ENCODE data around the gene ZNF318.
"Not testable (repeated sequence)": the region's sequence is repeated elsewhere in the genome, so short reads cannot be mapped to it uniquely, and the experiment has no call there.

ZNF318 gene

GRCh38 chr6:43389730-43390295 is 20.4 kb upstream of the ZNF318 start:
- Histone ChIP-seq H3K9me3 (ENCODE audit: insufficient read depth, low read length, severe bottlenecking) (no peaks in the 10 kb centered on the region), H3K4me3 (ENCODE audit: low read depth in 1 of 2, low read length in 2 of 2) (no peak overlapping the region), H3K9ac (ENCODE audit: low read depth, low read length) (no peak overlapping the region), H3K36me3 (ENCODE audit: insufficient read depth, low read length) (no peaks in the 10 kb centered on the region), H4K20me1 (ENCODE audit: insufficient read depth, low read length) (no peaks in the 10 kb centered on the region; the same call in 1 of the 2 replicates), H3K4me1 (ENCODE audit: insufficient read depth, low read length) (peaks cover 15% of the 10 kb centered on the region), H3K79me2 (ENCODE audit: insufficient read depth, low read length) (no peaks in the 10 kb centered on the region), H3K27ac (ENCODE audit: low read length) (no peak overlapping the region), H3K4me2 (ENCODE audit: insufficient read depth, low read length) (no peak overlapping the region), H2AFZ (ENCODE audit: low read depth, low read length) (no peak overlapping the region), H3K27me3 (ENCODE audit: insufficient read depth, low read length, poor library complexity) (peaks cover 35% of the 10 kb centered on the region)
- ATAC-seq (ENCODE audit: insufficient read depth, low read depth) (no peak), DNase-seq (no peak)
- no peak for TF ChIP-seq EZH2 (IDR thresholded peaks at IDR 0.05; ENCODE audit: borderline replicate concordance, low read depth, low read length, severe bottlenecking)
- no peak for TF ChIP-seq CTCF (IDR thresholded peaks at IDR 0.05; ENCODE audit: borderline replicate concordance, extremely low read depth, low read length, poor library complexity, severe bottlenecking)

GRCh38 chr6:43386492-43386891 is 17.0 kb upstream of the ZNF318 start:
- Histone ChIP-seq H2AFZ (ENCODE audit: low read depth, low read length) (no peak overlapping the region), H3K4me3 (ENCODE audit: low read depth in 1 of 2, low read length in 2 of 2) (no peak overlapping the region), H3K4me2 (ENCODE audit: insufficient read depth, low read length) (no peak overlapping the region), H4K20me1 (ENCODE audit: insufficient read depth, low read length) (no peaks in the 10 kb centered on the region), H3K36me3 (ENCODE audit: insufficient read depth, low read length) (no peaks in the 10 kb centered on the region), H3K4me1 (ENCODE audit: insufficient read depth, low read length) (peaks cover 36% of the 10 kb centered on the region), H3K27ac (ENCODE audit: low read length) (no peak overlapping the region), H3K79me2 (ENCODE audit: insufficient read depth, low read length) (no peaks in the 10 kb centered on the region), H3K9ac (ENCODE audit: low read depth, low read length) (no peak overlapping the region), H3K27me3 (ENCODE audit: insufficient read depth, low read length, poor library complexity) (peaks cover 19% of the 10 kb centered on the region), H3K9me3 (ENCODE audit: insufficient read depth, low read length, severe bottlenecking) (peaks cover 2% of the 10 kb centered on the region)
- no peak for ATAC-seq (ENCODE audit: insufficient read depth, low read depth)
- no peak for DNase-seq
- TF ChIP-seq EZH2 (IDR thresholded peaks at IDR 0.05; ENCODE audit: borderline replicate concordance, low read depth, low read length, severe bottlenecking) (no peak), CTCF (IDR thresholded peaks at IDR 0.05; ENCODE audit: borderline replicate concordance, extremely low read depth, low read length, poor library complexity, severe bottlenecking) (peak; percentile 50)

GRCh38 chr6:43383021-43383667 is 13.7 kb upstream of the ZNF318 start:
- no peak overlapping the region for H3K4me3 ChIP-seq (ENCODE audit: low read depth in 1 of 2, low read length in 2 of 2)
- no peak for TF ChIP-seq EZH2 (IDR thresholded peaks at IDR 0.05; ENCODE audit: borderline replicate concordance, low read depth, low read length, severe bottlenecking)
- no peak for TF ChIP-seq CTCF (IDR thresholded peaks at IDR 0.05; ENCODE audit: borderline replicate concordance, extremely low read depth, low read length, poor library complexity, severe bottlenecking)
- DNase-seq, result no peak
- H3K9me3 ChIP-seq (ENCODE audit: insufficient read depth, low read length, severe bottlenecking), result peaks cover 2% of the 10 kb centered on the region
- no peaks in the 10 kb centered on the region for H3K79me2 ChIP-seq (ENCODE audit: insufficient read depth, low read length)
- no peak overlapping the region for H2AFZ ChIP-seq (ENCODE audit: low read depth, low read length)
- peak; percentile 27; the same call in 2 of the 3 replicates for ATAC-seq (ENCODE audit: insufficient read depth, low read depth)
- H3K4me2 ChIP-seq (ENCODE audit: insufficient read depth, low read length), result peak overlapping the region; percentile 37; the same call in 1 of the 2 replicates
- H4K20me1 ChIP-seq (ENCODE audit: insufficient read depth, low read length), result no peaks in the 10 kb centered on the region
- H3K4me1 ChIP-seq (ENCODE audit: insufficient read depth, low read length), result peaks cover 28% of the 10 kb centered on the region
- H3K27me3 ChIP-seq (ENCODE audit: insufficient read depth, low read length, poor library complexity), result peaks cover 25% of the 10 kb centered on the region
- H3K9ac ChIP-seq (ENCODE audit: low read depth, low read length), result no peak overlapping the region
- no peaks in the 10 kb centered on the region for H3K36me3 ChIP-seq (ENCODE audit: insufficient read depth, low read length)
- H3K27ac ChIP-seq (ENCODE audit: low read length), result no peak overlapping the region

- not testable (repeated sequence) for H4K20me1 ChIP-seq (ENCODE audit: insufficient read depth, low read length); H3K4me3 ChIP-seq (ENCODE audit: low read depth in 1 of 2, low read length in 2 of 2); DNase-seq; H2AFZ ChIP-seq (ENCODE audit: low read depth, low read length); H3K9ac ChIP-seq (ENCODE audit: low read depth, low read length); H3K9me3 ChIP-seq (ENCODE audit: insufficient read depth, low read length, severe bottlenecking); H3K4me2 ChIP-seq (ENCODE audit: insufficient read depth, low read length); ATAC-seq (ENCODE audit: insufficient read depth, low read depth); H3K36me3 ChIP-seq (ENCODE audit: insufficient read depth, low read length); H3K27ac ChIP-seq (ENCODE audit: low read length); H3K79me2 ChIP-seq (ENCODE audit: insufficient read depth, low read length)
- peaks cover 25% of the 10 kb centered on the region for H3K27me3 ChIP-seq (ENCODE audit: insufficient read depth, low read length, poor library complexity)
- H3K4me1 ChIP-seq (ENCODE audit: insufficient read depth, low read length), result peaks cover 28% of the 10 kb centered on the region
These were observed 11.4 kb upstream of the ZNF318 start for GRCh38 chr6:43380858-43381257.
